ENCODE data around the gene EDN2.

The EDN2 gene

GRCh38 chr1:41503538-41504113, 19.1 kb upstream of the EDN2 start:
- TF ChIP-seq TAF1 (IDR thresholded peaks at IDR 0.05; ENCODE audit: borderline replicate concordance, insufficient read depth, low read length), result no peak

GRCh38 chr1:41502912-41503311, 18.4 kb upstream of the EDN2 start:
- TF ChIP-seq TAF1 (IDR thresholded peaks at IDR 0.05; ENCODE audit: borderline replicate concordance, insufficient read depth, low read length) (no peak), FOXP2 (optimal IDR thresholded peaks at IDR 0.05; ENCODE audit: borderline replicate concordance, extremely low read depth, extremely low read length, insufficient read depth) (no peak), SIN3A (IDR thresholded peaks at IDR 0.05; ENCODE audit: borderline replicate concordance, insufficient read depth, low read length) (no peak), POLR2AphosphoS5 (IDR thresholded peaks at IDR 0.05; ENCODE audit: low read depth, low read length) (no peak)

GRCh38 chr1:41501581-41501980, 17.1 kb upstream of the EDN2 start:
- no peak for TF ChIP-seq SIN3A (IDR thresholded peaks at IDR 0.05; ENCODE audit: borderline replicate concordance, insufficient read depth, low read length)
- no peak for TF ChIP-seq FOXP2 (optimal IDR thresholded peaks at IDR 0.05; ENCODE audit: borderline replicate concordance, extremely low read depth, extremely low read length, insufficient read depth)
- no peak for TF ChIP-seq POLR2AphosphoS5 (IDR thresholded peaks at IDR 0.05; ENCODE audit: low read depth, low read length)
- TF ChIP-seq TAF1 (IDR thresholded peaks at IDR 0.05; ENCODE audit: borderline replicate concordance, insufficient read depth, low read length), result no peak
- TF ChIP-seq REST (IDR thresholded peaks at IDR 0.05; ENCODE audit: insufficient read depth in 1 of 2, low read depth in 2 of 2, low read length in 2 of 2), result no peak

- TF ChIP-seq FOXP2 (optimal IDR thresholded peaks at IDR 0.05; ENCODE audit: borderline replicate concordance, extremely low read depth, extremely low read length, insufficient read depth), result no peak
- no peak for TF ChIP-seq TAF1 (IDR thresholded peaks at IDR 0.05; ENCODE audit: borderline replicate concordance, insufficient read depth, low read length)
Observed at GRCh38 chr1:41500781-41501518, 16.5 kb upstream of the EDN2 start.

GRCh38 chr1:41500378-41500777, 15.9 kb upstream of the EDN2 start:
- TF ChIP-seq POLR2AphosphoS5 (IDR thresholded peaks at IDR 0.05; ENCODE audit: low read depth, low read length), result no peak
- TF ChIP-seq FOXP2 (optimal IDR thresholded peaks at IDR 0.05; ENCODE audit: borderline replicate concordance, extremely low read depth, extremely low read length, insufficient read depth), result no peak
- no peak for TF ChIP-seq REST (IDR thresholded peaks at IDR 0.05; ENCODE audit: insufficient read depth in 1 of 2, low read depth in 2 of 2, low read length in 2 of 2)
- TF ChIP-seq TAF1 (IDR thresholded peaks at IDR 0.05; ENCODE audit: borderline replicate concordance, insufficient read depth, low read length), result no peak
- TF ChIP-seq SIN3A (IDR thresholded peaks at IDR 0.05; ENCODE audit: borderline replicate concordance, insufficient read depth, low read length), result no peak

GRCh38 chr1:41499591-41499990, 15.1 kb upstream of the EDN2 start:
- no peak for TF ChIP-seq SIN3A (IDR thresholded peaks at IDR 0.05; ENCODE audit: borderline replicate concordance, insufficient read depth, low read length)
- TF ChIP-seq TAF1 (IDR thresholded peaks at IDR 0.05; ENCODE audit: borderline replicate concordance, insufficient read depth, low read length), result no peak
- TF ChIP-seq FOXP2 (optimal IDR thresholded peaks at IDR 0.05; ENCODE audit: borderline replicate concordance, extremely low read depth, extremely low read length, insufficient read depth), result no peak
- TF ChIP-seq POLR2AphosphoS5 (IDR thresholded peaks at IDR 0.05; ENCODE audit: low read depth, low read length), result no peak
- TF ChIP-seq REST (IDR thresholded peaks at IDR 0.05; ENCODE audit: insufficient read depth in 1 of 2, low read depth in 2 of 2, low read length in 2 of 2), result no peak

Measured in PFSK-1 (cell line).